Embryonic facial prominence (tissue), 1 donor: ENCODE results near the gene FHAD1.

Source experiments
- DNase-seq: peaks from one replicate; pipeline ENCODE4 v3.0.0-alpha.2; 2016; ENCODE audit errors: extremely low spot score

Gene FHAD1

GRCh38 chr1:15345705-15346345 lies 98.8 kb downstream of the FHAD1 start:
- DNase-seq: no peak

- no peak for DNase-seq
Measured at GRCh38 chr1:15346346-15347030, 99.5 kb downstream of the FHAD1 start.

GRCh38 chr1:15347182-15347581 lies 100.2 kb downstream of the FHAD1 start:
- no peak for DNase-seq

- DNase-seq: no peak
Measured at GRCh38 chr1:15348648-15349047, 101.6 kb downstream of the FHAD1 start.

GRCh38 chr1:15349133-15349532 lies 102.1 kb downstream of the FHAD1 start:
- no peak for DNase-seq

- DNase-seq: no peak
Measured at GRCh38 chr1:15350151-15350550, 103.1 kb downstream of the FHAD1 start.

GRCh38 chr1:15350551-15351200 lies 103.7 kb downstream of the FHAD1 start:
- DNase-seq: no peak

- no peak for DNase-seq
Measured at GRCh38 chr1:15351310-15351709, 104.3 kb downstream of the FHAD1 start.

- no peak for DNase-seq
Measured at GRCh38 chr1:15352128-15352957, 105.3 kb downstream of the FHAD1 start.

GRCh38 chr1:15353839-15354579 lies 107.0 kb downstream of the FHAD1 start:
- no peak for DNase-seq

- no peak for DNase-seq
Measured at GRCh38 chr1:15354580-15354965, 107.5 kb downstream of the FHAD1 start.

GRCh38 chr1:15355968-15356625 lies 109.1 kb downstream of the FHAD1 start:
- no peak for DNase-seq

- DNase-seq: no peak
Measured at GRCh38 chr1:15357612-15358207, 110.7 kb downstream of the FHAD1 start.

- DNase-seq: no peak
Measured at GRCh38 chr1:15358565-15359133, 111.6 kb downstream of the FHAD1 start.

- DNase-seq: no peak
Measured at GRCh38 chr1:15360700-15361099, 113.7 kb downstream of the FHAD1 start.

GRCh38 chr1:15362096-15362736 lies 115.2 kb downstream of the FHAD1 start:
- no peak for DNase-seq

GRCh38 chr1:15362737-15363128 lies 115.7 kb downstream of the FHAD1 start:
- no peak for DNase-seq

GRCh38 chr1:15364740-15365139 lies 117.7 kb downstream of the FHAD1 start:
- DNase-seq: no peak

- no peak for DNase-seq
Measured at GRCh38 chr1:15368888-15369287, 121.9 kb downstream of the FHAD1 start.

GRCh38 chr1:15370268-15370667 lies 123.2 kb downstream of the FHAD1 start:
- DNase-seq: no peak
